Measurements from ENCODE around the gene MIX23.

Gene MIX23

DNA sequence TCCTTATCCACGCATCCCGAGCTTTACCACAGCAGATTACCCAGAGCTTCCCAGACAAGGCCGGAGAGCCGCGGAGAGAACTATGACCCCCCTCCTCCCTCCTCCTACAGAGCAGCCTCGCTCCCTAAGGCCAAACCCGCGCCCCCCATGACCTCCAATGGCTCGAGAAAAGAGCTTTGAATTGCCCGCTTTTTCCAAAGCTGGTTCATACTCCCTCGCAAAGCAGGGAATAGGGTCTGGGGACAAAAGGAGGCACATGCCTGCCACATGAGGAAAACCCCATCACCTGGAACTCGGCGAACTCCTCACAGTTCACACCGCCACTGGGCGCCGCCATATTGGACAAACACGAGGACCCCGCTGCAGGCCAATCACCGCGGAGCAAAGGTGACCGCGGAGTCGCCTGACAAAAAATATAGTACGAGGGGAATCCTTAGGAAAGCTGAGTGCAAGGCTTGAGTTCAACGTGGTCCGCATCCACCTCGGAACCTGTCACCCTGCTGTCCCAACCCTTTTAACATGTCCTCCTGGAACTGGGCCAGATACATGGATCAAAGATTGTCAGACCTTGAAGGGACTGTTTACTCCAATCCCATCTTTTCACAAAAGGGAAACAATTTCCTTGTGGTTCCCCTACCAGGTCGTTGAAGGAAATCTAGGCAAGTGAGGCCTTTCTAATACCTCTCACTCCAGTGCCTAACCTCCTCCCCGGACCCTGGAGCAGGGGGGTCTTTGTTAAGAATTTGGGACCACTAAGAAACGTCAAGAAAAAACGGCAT, at the start of gene MIX23:
MIX23 (minus strand) TSS at position 344 of the 779 bp plus-strand sequence; CDS start at position 337, 7 bp downstream.
- peak; percentile 85 for DNase-seq

DNA sequence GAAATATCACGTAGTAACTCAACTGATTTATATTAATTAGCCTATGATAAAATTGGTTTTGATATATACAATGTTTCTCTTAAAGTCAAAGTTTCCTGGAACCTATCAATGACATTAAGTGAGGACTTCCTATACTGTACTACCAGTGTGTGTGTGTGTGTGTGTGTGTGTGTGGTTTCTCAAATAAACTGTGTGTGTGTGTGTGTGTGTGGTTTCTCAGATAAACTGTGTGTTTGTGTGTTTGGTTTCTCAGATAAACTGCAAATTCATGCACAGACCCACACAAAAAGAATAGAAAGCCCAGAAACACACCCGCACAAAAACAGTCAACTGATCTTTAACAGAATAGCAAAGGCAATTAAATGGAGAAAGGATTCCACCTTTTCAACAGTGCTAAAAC, 47.3 kb upstream of the MIX23 start:
- no peak for DNase-seq

DNA sequence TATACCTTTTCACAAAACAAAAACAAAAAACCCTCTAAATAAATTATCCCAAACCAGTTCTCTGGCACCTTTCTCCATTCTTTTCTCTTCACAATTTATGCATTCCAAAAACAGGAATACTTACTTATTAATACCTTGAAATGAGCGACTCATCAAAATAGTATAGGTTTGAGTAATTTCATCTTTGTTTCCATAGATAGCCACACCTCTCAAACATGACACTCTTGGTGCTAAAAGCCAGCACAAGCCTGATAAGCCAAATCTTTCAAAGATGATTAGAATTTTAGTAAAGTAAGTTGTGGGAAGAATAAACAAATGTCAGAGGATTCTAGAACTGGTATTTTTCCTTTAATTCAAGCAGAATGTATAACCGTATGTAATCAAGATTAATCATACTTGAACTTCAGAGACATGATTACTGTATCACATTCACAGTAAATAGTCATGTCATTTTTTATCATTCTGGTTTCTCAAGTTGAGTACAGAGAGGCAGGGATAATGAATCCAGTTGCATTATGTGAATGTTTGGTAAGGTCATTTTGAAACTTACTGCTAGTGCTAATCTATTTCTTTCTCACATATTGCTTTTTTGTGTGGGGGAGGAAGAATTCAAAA, 44.9 kb upstream of the MIX23 start:
- DNase-seq = no peak

DNA sequence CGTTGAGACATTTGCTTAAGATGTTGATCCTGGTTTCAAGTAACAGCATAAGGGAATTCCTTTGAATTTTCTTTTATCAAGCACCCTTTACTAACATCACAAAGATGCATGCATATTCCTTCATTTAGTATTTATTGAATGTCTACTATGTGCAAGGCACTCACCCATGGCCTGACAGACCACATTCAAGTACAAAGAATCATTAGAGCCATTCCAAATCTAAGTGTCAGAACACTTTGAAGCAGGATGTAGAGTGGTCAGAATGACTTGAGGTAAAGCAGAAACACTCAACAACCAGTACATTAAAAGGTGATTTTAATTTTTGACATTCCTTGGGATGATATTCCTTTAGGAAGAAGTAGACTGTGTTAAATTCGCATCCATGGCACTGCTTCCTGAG, 38.8 kb upstream of the MIX23 start:
- DNase-seq = no peak

DNA sequence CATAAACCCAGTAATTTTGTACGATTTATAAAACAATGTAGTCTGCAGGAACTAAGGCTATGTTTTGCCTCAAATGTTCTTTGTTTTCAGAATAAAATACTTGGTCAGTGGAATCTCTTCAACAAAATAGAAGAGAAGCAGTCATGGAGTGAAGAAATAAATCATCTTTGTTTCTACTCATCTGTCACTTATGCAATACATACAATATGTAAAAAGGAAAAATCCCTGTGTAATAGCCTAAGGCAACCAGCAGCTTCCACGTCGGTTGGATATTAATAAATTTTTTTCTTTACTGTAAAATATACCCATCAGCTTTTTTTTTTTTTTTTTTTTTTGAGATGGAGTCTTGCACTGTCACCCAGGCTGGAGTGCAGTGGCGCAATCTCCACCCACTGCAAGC, 38.1 kb upstream of the MIX23 start:
- no peak for DNase-seq

DNA sequence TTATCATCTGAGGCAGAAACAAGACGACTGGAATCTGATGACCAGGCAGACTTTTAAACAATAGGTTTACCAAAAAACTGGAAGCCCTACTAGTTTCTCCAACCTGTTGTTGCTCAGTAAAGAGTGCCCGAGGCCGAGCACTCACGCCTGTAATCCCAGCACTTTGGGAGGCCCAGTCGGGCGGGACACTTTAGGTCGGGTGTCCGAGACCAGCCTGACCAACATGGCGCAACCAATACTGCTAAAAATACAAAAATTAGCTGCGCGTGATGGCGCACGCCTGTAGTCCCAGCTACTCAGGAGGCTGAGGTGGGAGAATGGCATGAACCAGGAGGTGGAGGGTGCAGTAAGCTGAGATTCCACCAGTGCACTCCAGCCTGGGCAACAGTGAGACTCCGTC, 33.9 kb upstream of the MIX23 start:
- DNase-seq = no peak

DNA sequence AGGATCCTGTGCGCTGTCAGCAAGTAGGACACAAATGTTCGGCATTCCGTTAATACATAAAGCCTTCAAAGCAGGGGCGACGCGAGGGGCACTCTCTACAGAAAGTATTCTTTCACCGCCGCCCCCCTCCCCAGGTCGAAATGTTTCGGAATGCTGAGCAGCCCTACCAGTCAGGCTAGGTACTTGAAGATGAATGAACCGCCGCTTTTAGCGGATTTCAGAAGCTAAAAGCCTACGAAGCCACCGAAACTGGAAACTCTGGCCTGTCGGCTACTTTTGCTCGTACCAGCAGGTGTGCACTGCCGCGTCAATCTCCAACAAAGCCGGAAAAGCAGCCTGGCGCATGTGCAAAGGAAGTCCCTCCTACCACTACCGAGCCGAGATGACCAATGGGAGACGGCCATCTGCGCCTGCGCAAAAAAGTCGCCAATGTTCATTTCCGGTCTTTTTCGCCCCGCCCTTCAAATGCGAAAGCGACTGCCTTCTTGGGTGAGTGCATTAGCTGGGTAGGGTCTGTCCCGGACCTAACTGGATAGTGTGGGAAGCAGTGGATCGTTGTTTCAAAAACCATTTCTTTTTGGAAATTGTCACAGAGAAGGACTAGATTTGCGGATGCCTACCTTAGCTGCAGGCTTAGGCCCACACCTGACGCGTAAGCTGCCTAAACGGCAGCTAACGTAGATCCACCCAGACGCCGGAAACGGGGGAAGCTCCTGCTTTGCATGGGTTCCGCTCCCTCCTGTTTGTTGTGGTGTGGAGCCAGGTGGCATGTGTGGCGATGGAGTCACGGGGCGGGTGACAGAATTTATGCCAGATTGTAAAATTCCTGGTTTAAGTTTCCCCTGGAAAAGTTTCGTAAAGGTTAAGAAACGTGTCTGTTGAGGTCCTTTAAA, 33.0 kb upstream of the MIX23 start, which contains the start of gene WDR5B:
WDR5B (minus strand) TSS at position 301 of the 893 bp plus-strand sequence. CDS start 534 bp downstream, outside the sequence.
- DNase-seq = peak; percentile 98

DNA sequence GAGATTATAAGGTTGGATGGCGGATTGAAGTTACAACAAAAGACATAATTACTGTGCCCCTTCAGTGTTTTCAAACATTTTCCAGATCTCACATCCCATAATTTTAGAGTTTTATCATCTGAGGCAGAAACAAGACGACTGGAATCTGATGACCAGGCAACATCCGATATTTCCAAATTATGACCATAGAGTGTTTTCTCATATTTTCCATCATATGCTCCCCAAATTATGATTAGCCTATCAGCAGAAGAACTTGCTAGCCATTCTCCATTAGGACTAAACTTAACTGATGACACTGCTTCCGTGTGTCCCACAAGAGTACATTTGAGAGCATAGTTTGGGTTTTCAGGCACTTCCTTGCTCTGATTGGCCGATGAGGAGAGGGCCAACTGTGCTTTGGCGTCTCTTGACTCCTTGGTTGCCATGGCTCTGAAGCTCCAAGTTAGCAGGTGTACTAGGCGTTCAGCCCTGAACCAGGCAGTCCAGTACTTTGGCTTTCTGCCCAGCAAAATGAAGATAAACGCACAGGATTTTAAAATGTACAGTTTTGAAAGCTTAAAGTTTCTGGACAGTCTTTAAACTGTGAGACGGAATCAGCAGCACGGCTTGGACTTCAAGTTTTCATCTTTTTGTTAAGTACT, 32.2 kb upstream of the MIX23 start:
- peak; percentile 66 for DNase-seq

DNA sequence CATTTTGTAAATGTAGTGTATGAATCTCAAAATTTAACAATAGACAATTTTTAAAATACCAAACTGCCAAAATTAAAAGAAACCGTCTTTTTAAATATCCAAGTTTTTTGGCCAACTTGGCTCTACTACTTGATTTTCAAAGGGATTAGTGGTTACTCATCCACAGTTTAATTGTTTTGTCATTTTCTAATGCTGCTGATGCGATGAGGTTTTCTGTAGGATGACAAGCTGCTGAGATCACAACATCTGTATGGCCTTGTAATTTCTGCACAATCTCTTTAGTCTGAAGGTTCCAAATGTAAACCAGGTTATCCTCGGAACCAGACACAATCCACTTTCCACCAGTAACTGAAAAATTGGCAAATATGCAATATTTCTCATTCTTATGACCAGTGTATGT, 31.4 kb upstream of the MIX23 start:
- DNase-seq = no peak

DNA sequence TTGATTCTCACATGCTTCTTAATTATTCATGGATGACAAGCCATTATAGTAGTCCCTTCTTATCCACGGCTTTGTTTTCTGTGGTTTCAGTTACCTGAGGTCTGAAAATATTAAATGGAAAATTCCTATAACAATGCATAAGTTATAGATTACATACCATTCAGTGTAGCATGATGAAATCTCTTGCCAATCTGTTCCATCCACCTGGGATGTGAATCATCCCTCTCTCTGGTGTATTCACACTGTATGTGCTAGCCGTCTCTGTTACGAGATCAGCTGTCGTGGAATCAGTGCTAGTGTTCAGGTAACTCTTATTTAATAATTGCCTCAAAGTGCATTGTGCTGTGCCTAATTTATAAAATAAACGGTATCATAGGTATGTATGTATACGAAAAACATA, 27.6 kb upstream of the MIX23 start:
- DNase-seq = no peak

DNA sequence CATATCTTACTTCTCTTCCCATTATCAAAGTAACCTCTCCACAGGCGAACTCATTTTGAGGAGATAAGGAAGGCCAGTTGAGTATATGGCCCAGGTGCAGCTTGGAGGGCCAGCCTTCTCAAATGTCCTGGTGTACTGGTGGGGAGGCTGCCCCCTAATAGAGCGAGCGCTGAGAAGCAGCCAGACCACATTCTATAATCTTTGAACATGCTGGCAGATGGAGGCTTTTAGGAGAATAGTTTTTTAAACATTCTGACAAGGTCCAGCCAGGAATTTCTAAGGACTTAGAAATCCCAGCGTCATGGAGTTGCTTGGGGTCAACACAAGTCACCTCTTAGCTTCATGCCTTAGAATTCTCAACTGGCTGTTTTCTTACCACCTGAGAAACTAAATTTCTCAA, 27.1 kb upstream of the MIX23 start:
- no peak for DNase-seq

DNA sequence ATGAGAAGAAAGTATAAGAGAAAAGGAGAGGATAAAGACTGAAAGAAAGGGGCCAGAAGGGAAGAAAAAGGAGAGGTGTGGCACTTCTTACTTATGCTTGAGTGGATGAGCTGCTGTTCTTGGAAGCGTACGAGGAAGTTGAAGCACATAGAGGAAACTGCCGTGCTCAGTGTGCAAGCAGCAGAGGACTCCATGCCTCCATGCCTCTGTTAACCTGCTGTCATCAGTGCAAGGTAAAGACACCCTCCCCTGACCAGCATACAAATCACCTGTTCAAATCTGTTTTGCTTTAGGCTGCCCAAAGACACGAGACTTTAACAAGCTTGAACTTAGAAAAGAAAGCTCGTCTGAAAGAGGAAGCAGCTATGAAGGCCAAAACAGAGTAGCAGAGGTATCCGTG, 26.4 kb upstream of the MIX23 start:
- DNase-seq = no peak

DNA sequence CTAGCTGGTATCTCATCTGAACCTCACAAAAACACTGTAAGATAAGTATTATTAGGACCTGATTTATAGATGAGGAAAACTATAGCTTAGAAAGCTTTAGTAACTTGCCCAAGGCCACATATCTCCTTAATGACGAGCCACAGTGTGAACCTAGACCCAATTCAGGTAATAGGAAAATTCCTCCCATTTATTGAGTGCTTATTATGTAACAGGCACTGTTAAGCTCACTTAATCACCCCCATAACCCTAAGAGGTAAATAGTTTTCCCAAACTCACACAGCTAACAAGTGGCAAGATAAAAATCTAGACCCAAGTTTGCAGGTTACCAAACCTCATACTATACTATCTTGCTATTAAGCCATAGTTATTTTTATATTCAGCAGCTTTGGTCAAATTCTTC, 24.9 kb upstream of the MIX23 start:
- no peak for DNase-seq

DNA sequence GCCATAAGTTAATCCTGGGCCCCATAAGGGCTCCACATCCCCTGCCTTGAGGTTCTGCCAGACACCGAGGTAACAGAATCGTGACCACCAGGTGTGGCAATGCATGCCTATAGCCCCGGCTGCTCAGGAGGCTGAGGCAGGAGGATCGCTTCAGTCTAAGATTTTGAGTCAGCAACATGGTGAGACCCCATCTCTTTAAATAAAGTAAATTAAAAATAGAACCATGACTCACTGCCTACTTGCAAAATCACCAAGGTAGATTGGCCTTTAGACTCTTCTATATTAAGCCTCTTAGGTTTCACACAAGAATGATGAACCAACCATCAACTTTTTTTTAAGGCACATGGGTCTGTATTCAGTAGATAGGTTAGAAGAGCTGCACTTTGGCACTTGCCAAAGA, 23.2 kb upstream of the MIX23 start:
- no peak for DNase-seq

DNA sequence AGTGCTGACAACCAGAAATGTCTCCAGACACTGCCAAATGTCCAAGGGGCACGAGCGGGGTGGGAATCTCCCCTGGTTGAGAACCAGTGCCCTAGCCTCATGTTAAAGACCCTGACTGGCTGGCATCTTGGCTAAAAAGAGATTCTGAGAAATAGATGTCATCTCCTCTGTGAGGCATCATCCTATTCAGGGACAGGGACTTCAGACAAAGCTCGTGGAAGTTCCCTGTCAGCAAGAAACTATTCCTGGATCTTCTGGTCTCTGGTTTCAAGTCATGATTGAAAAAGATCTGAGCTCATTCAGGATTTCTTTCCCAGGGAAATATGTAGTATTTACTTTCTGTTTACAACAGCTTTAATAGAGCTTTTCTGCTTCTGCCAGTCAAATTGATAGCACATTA, 22.0 kb upstream of the MIX23 start:
- no peak for DNase-seq

DNA sequence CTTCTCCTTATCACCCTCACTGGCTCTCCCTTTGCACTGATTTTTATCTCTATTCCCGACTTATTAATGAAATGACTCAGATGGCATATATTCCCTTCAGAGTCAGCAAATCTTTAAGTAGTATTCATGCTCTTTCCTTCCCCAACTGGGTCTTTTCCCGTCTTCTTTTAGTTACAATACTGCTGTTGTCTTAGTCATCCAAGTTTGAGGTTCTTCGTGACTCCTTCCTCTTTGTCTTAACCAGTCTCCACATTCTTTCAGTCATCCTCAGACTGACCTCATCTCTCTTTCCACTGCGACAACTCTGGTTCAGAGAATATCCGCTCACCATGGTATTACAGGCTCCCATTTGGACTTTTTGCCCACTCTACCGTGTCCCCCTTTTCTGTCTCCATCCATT, 20.5 kb upstream of the MIX23 start:
- DNase-seq = no peak

DNA sequence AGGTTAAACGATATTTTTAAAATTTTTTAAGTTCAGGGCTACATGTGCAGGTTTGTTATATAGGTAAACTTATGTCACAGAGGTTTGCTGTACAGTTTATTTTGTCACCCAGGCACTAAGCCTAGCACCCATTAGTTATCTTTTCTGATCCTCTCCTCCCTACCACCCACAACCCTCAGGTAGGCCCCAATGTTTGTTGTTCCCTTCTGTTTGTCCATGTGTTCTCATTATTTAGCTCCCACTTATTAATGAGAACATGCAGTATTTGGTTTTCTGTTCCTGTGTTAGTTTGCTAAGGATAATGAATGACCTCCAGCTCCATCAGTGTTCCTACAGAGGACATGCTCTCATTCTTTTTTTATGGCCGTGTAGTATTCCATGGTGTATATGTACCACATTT, 15.9 kb upstream of the MIX23 start:
- DNase-seq = no peak

DNA sequence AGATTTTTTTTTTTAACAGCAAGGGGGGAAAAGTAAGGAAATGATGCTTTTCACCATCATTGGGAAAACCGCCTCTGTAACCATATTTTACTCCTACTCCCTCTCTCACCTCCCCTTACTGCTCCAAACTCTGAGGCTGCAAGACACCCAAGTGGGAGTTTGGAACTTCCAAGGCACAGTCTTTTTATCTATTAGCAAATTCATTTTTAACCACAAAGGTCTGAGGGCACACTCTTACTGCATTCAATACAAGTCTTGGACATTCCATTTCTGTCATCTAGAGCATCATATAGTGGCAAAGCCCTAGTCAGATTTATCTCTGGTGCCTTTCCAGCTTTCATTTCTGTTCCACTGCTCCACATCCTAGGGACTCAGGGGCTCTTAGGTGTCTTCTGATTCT, 14.2 kb upstream of the MIX23 start:
- no peak for DNase-seq

DNA sequence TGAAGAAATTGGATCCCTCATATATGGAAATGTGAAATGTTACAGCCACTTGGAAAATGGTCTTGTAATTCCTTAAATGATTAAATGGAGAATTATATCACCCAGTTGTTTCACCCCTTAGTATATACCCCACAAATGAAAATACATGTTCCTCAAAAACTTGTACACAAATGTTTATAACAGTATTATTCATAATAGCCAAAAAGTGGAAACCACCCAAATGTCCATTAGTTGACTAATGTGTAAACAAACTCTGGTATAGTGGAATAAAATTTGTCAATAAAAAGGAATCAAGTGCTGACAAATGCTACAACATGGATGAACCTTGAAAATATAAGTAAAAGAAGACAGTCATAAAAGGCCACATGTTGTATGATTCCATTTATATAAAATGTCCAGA, 13.5 kb upstream of the MIX23 start:
- no peak for DNase-seq

DNA sequence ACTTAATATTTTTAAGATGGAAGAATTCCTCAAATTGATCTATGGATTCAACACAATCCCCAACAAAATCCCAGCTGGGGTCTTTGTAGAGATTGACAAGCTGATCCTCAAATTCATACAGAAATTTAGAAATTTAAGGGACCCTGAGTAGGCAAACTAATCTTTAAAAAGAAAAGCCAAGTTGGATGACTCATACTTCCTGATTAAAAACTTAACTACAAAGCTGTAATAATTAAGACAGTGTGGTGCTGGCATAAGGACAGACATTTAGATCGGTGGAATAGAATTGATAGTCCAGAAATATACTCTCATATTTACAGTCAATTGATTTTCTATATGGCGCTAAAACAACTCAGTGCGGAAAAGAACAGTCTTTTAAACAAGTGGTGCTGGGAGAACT, 12.6 kb upstream of the MIX23 start:
- DNase-seq = no peak

DNA sequence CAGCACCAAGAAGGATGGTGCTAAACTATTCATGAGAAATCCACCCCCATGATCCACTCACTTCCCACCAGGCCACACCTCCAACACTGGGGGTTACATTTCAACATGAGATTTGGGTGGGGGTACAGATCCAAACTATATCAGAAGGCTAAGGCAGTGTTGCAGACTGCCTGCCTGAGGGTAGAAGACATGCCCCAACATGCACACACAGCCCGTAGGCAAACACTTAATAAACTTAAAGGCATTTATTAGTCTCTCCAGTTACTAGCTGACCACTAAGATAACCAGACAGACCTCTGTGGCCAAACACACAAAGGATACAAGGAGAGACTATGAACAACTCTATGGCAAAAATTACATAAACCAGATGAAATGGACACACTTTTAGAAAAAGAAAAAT, 11.1 kb upstream of the MIX23 start:
- no peak for DNase-seq

DNA sequence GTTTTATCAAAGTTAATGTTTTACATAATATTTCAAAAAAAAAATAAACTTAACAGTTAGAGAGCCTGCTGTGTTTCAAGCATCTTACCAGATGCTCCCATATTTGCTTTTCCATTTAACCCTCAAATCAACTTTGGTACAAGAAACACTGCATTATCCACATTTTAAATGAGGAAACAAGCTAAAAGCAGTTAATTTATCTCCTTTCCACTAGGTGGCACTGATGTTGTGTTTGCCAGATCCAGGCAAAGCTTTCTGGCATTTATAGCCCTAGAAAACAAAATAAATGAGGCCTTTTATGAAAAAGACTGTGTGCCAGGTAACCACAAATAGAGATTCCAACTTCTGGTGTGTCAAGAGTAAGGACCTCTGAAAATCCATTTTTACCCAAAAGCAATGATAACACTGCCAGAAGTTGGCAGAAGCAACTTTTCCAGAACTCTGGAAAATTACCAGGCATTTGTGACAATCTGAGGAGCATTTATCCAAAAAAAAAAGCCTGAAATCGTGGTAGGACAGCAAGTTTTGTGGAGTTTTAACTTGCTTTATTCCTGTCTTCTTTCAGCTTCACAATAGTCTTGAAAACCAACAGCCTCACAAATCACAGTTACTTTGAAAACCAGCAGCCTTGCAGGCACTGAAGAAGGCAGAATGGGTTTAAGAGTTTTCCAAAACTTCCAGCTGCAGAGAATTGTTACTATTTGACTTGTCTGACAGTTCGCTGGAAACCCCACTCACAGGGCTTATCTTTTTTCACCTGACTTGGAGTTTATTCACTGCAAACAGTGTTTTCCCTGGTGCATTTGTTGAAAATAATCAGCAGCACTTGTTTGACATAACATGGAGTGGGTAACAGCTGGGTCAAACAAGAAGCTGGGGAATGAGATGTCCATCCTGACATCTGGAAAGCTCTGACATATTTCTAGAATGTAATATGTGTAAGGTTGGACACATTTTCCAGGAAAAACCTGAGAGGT, 10.1 kb upstream of the MIX23 start:
- DNase-seq = peak; percentile 55

All from CD4-positive, alpha-beta T cell treated with Interleukin-12 subunit alpha and Interleukin-12 subunit beta, for 1 hour (primary cell).